H9 (cell line): Measurements from ENCODE around the gene SGTA. TPM values are rescaled to one million over a fixed set of nuclear protein-coding genes. Genes with fewer than 3 reads are reported as not detected.

Experiments used
- DNase-seq: peaks from one replicate; pipeline ENCODE4 v3.0.0-alpha.2; 2017
- H2AFZ ChIP-seq: one replicate; pipeline ENCODE4 v1.6.1; 2013; ENCODE audit warnings: mild to moderate bottlenecking, low read length, control low read depth, moderate library complexity
- H2AK5ac ChIP-seq: 2 replicates; pipeline ENCODE4 v1.6.1; 2013; ENCODE audit warnings: low read length, control low read depth, mixed read lengths; ENCODE audit not compliant: insufficient read length
- H2BK120ac ChIP-seq: one replicate; pipeline ENCODE4 v1.6.1; 2013; ENCODE audit warnings: low read depth, mild to moderate bottlenecking, low read length, control low read depth, inconsistent platforms; ENCODE audit not compliant: poor library complexity, severe bottlenecking
- H2BK12ac ChIP-seq: 2 replicates; pipeline ENCODE4 v1.6.1; 2013; ENCODE audit warnings: low read length, control low read depth, mixed read lengths, low read depth; ENCODE audit not compliant: insufficient read length
- H2BK15ac ChIP-seq: 2 replicates; pipeline ENCODE4 v1.6.1; 2013; ENCODE audit warnings: low read depth, low read length, control low read depth
- H2BK20ac ChIP-seq: one replicate; pipeline ENCODE4 v1.6.1; 2013; ENCODE audit warnings: low read depth, mild to moderate bottlenecking, low read length, control low read depth, inconsistent platforms; ENCODE audit not compliant: poor library complexity, severe bottlenecking
- H2BK5ac ChIP-seq: 2 replicates; pipeline ENCODE4 v1.6.1; 2013; ENCODE audit warnings: low read length, control low read depth, mixed read lengths; ENCODE audit not compliant: insufficient read length
- H3K14ac ChIP-seq: 2 replicates; pipeline ENCODE4 v1.6.1; 2013; ENCODE audit warnings: low read length, control low read depth; ENCODE audit not compliant: insufficient read depth
- H3K18ac ChIP-seq: 2 replicates; pipeline ENCODE4 v1.6.1; 2013; ENCODE audit warnings: low read depth, mild to moderate bottlenecking, mixed read lengths, low read length, control low read depth; ENCODE audit not compliant: insufficient read length
- H3K23ac ChIP-seq: 2 replicates; pipeline ENCODE4 v1.6.1; 2013; ENCODE audit warnings: low read length, control low read depth, mixed read lengths, low read depth; ENCODE audit not compliant: insufficient read length
- H3K23me2 ChIP-seq: 2 replicates; pipeline ENCODE4 v1.6.1; 2013; ENCODE audit warnings: low read depth, mild to moderate bottlenecking, mixed read lengths, low read length, control low read depth; ENCODE audit not compliant: insufficient read length, poor library complexity, severe bottlenecking
- H3K27ac ChIP-seq: 2 replicates; pipeline ENCODE4 v1.5.1; 2013; ENCODE audit warnings: low read length, control low read depth, mixed read lengths, low read depth; ENCODE audit not compliant: insufficient read length
- H3K27me3 ChIP-seq: 2 replicates; pipeline ENCODE4 v1.6.1; 2013; ENCODE audit warnings: low read length, control low read depth, inconsistent platforms; ENCODE audit not compliant: insufficient read depth
- H3K4ac ChIP-seq: 2 replicates; pipeline ENCODE4 v1.6.1; 2013; ENCODE audit warnings: low read depth, mild to moderate bottlenecking, control low read depth, inconsistent platforms, low read length, moderate library complexity
- H3K4me1 ChIP-seq: 2 replicates; pipeline ENCODE4 v1.6.1; 2013; ENCODE audit warnings: low read length, control low read depth, inconsistent platforms; ENCODE audit not compliant: insufficient read depth
- H3K4me2 ChIP-seq: 2 replicates; pipeline ENCODE4 v1.6.1; 2013; ENCODE audit warnings: low read length, control low read depth, mixed read lengths; ENCODE audit not compliant: insufficient read length, insufficient read depth
- H3K56ac ChIP-seq: 2 replicates; pipeline ENCODE4 v1.6.1; 2013; ENCODE audit warnings: low read depth, mild to moderate bottlenecking, mixed read lengths, low read length, control low read depth; ENCODE audit not compliant: insufficient read length
- H3K79me1 ChIP-seq: 2 replicates; pipeline ENCODE4 v1.6.1; 2013; ENCODE audit warnings: low read depth, mild to moderate bottlenecking, moderate library complexity, low read length, control low read depth, inconsistent platforms; ENCODE audit not compliant: insufficient read depth, poor library complexity, severe bottlenecking
- H3K79me2 ChIP-seq: 2 replicates; pipeline ENCODE4 v1.6.1; 2013; ENCODE audit warnings: low read length, control low read depth, inconsistent platforms; ENCODE audit not compliant: insufficient read depth
- H3K9ac ChIP-seq: 2 replicates; pipeline ENCODE4 v1.6.1; 2013; ENCODE audit warnings: low read length, control low read depth, mixed read lengths; ENCODE audit not compliant: insufficient read length; ENCODE audit errors: extremely low read depth
- H3K9me3 ChIP-seq: one replicate; pipeline ENCODE4 v1.6.1; 2013; ENCODE audit warnings: low read depth, low read length, inconsistent platforms; ENCODE audit not compliant: control insufficient read depth
- H3T11ph ChIP-seq: one replicate; pipeline ENCODE4 v1.6.1; 2013; ENCODE audit warnings: mild to moderate bottlenecking, low read length, control low read depth, inconsistent platforms
- H4K20me1 ChIP-seq: one replicate; pipeline ENCODE4 v1.6.1; 2013; ENCODE audit not compliant: control insufficient read depth, insufficient read length, insufficient read depth
- H4K5ac ChIP-seq: 2 replicates; pipeline ENCODE4 v1.6.1; 2013; ENCODE audit warnings: low read depth, mild to moderate bottlenecking, mixed read lengths, low read length, control low read depth; ENCODE audit not compliant: insufficient read length
- H4K8ac ChIP-seq: replicated peaks from 2 replicates; pipeline ENCODE4 v1.6.1; 2013; ENCODE audit warnings: low read length, control low read depth, mixed read lengths, low read depth; ENCODE audit not compliant: insufficient read length
- H4K91ac ChIP-seq: 2 replicates; pipeline ENCODE4 v1.6.1; 2013; ENCODE audit warnings: low read depth, mild to moderate bottlenecking, moderate library complexity, mixed read lengths, low read length, control low read depth; ENCODE audit not compliant: insufficient read length
- H3K27ac Mint-ChIP-seq, 3 experiments: 2 replicates in 2 of 3; 3 replicates in 1 of 3; pipeline ENCODE4 v1.8.0; 2020 to 2021; ENCODE audit warnings: mixed read lengths in 3 of 3, mild to moderate bottlenecking in 1 of 3, moderate library complexity in 1 of 3
- H3K27me3 Mint-ChIP-seq: 2 replicates; pipeline ENCODE4 v1.8.0; 2021; ENCODE audit warnings: low read depth, mild to moderate bottlenecking, moderate library complexity, mixed read lengths
- H3K36me3 Mint-ChIP-seq, 3 experiments: 2 replicates in 2 of 3; 3 replicates in 1 of 3; pipeline ENCODE4 v1.8.0; 2020 to 2021; ENCODE audit warnings: low read depth in 3 of 3, mixed read lengths in 3 of 3; ENCODE audit not compliant: insufficient read depth in 1 of 3
- H3K4me1 Mint-ChIP-seq, 2 experiments: 2 replicates each; pipeline ENCODE4 v1.8.0; 2020; ENCODE audit warnings: mixed read lengths in 2 of 2
- H3K4me3 Mint-ChIP-seq, 2 experiments: 2 replicates in 1 of 2; 3 replicates in 1 of 2; pipeline ENCODE4 v1.8.0; 2020 to 2021; ENCODE audit warnings: mild to moderate bottlenecking in 2 of 2, mixed read lengths in 2 of 2, moderate library complexity in 1 of 2
- H3K9me3 Mint-ChIP-seq, 2 experiments: 2 replicates in 1 of 2; 3 replicates in 1 of 2; pipeline ENCODE4 v1.8.0; 2020; ENCODE audit warnings: mild to moderate bottlenecking in 2 of 2, mixed read lengths in 2 of 2, moderate library complexity in 1 of 2
- WGBS: extraction: QIAGEN DNeasy Blood & Tissue Kit; methylation state at CpG from one replicate; pipeline ENCODE4 v1.1.7; 2013; ENCODE audit warnings: missing lambda C conversion rate, low lambda C conversion rate, mixed read lengths; ENCODE audit not compliant: insufficient read length; ENCODE audit errors: extremely low coverage; 5-methylcytosine and 5-hydroxymethylcytosine counted together
- total RNA-seq: library from RNA; stranded (reverse); gene quantifications from 2 replicates; pipeline ENCODE4 v1.2.1, GENCODE V29; 2021
- TF ChIP-seq, protein P1 (sequence below): fragments of 200-600 bp; sonication (generic); conservative IDR thresholded peaks from 3 replicates; pipeline ENCODE4 v1.8.0; 2021; ENCODE audit warnings: antibody characterized with exemption, mild to moderate bottlenecking

Gene SGTA
- total RNA-seq, 1 experiment from 2014 or later, result 102 TPM

GRCh38 chr19:2815191-2815614 is 32.1 kb upstream of the SGTA start:
- Histone ChIP-seq H2AFZ (no peak overlapping the region), H4K20me1 (no peaks in the 10 kb centered on the region), H3K27ac (no peak overlapping the region), H4K91ac (no peak overlapping the region), H3K79me1 (no peaks in the 10 kb centered on the region), H2BK12ac (no peak overlapping the region), H3K23me2 (no peaks in the 10 kb centered on the region), H2BK120ac (no peak overlapping the region), H3K14ac (no peak overlapping the region), H4K8ac (no peak overlapping the region), H3K18ac (no peak overlapping the region), H2BK15ac (no peak overlapping the region), H3K4ac (no peak overlapping the region), H2BK5ac (no peak overlapping the region), H2BK20ac (no peak overlapping the region), H3K56ac (no peak overlapping the region), H3K79me2 (no peaks in the 10 kb centered on the region), H3K23ac (no peak overlapping the region), H3K4me2 (no peak overlapping the region), H3T11ph (no peak overlapping the region), H3K27me3 (no peaks in the 10 kb centered on the region), H2AK5ac (no peak overlapping the region), H3K9me3 (no peaks in the 10 kb centered on the region), H4K5ac (no peak overlapping the region), H3K9ac (no peak overlapping the region), H3K4me1 (no peaks in the 10 kb centered on the region)
- peaks cover 0 to 2% of the 10 kb centered on the region in 2 experiments; a peak in 3 of 5 replicates for H3K9me3 Mint-ChIP-seq
- H3K4me3 Mint-ChIP-seq, result no peak overlapping the region
- no peak overlapping the region for H3K27ac Mint-ChIP-seq
- peaks cover 1% of the 10 kb centered on the region for H3K27me3 Mint-ChIP-seq
- WGBS, result no CpG with 5 or more reads among the region's 13 CpGs
- no peak for DNase-seq
- H3K36me3 Mint-ChIP-seq, result peaks cover 4 to 28% (median 9%) of the 10 kb centered on the region in 3 experiments; a peak in 6 of 7 replicates
- H3K4me1 Mint-ChIP-seq, result peaks cover under 1% of the 10 kb centered on the region in 2 experiments; a peak in 1 of 4 replicates
- TF ChIP-seq, protein P1, sequence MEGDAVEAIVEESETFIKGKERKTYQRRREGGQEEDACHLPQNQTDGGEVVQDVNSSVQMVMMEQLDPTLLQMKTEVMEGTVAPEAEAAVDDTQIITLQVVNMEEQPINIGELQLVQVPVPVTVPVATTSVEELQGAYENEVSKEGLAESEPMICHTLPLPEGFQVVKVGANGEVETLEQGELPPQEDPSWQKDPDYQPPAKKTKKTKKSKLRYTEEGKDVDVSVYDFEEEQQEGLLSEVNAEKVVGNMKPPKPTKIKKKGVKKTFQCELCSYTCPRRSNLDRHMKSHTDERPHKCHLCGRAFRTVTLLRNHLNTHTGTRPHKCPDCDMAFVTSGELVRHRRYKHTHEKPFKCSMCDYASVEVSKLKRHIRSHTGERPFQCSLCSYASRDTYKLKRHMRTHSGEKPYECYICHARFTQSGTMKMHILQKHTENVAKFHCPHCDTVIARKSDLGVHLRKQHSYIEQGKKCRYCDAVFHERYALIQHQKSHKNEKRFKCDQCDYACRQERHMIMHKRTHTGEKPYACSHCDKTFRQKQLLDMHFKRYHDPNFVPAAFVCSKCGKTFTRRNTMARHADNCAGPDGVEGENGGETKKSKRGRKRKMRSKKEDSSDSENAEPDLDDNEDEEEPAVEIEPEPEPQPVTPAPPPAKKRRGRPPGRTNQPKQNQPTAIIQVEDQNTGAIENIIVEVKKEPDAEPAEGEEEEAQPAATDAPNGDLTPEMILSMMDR, result no peak
